Keratinocyte (primary cell): ENCODE measurements around the gene PRKCG.

ENCODE experiments used
- EZH2 ChIP-seq: IDR thresholded peaks from one replicate; pipeline ENCODE4 v1.6.1; 2012; ENCODE audit warnings: inconsistent platforms, mild to moderate bottlenecking, low read length, moderate library complexity
- TF ChIP-seq, protein P1 (sequence below), 3 experiments: IDR thresholded peaks in 1 of 3; conservative IDR thresholded peaks in 1 of 3; optimal IDR thresholded peaks in 1 of 3; 2 replicates in 2 of 3; 3 replicates in 1 of 3; pipeline versions ENCODE3 to v1.5.1; 2011; ENCODE audit warnings: low read length in 3 of 3, mild to moderate bottlenecking in 3 of 3, moderate library complexity in 2 of 3, control low read depth in 1 of 3, inconsistent platforms in 1 of 3; ENCODE audit not compliant: insufficient read depth in 2 of 3; ENCODE audit errors: extremely low read depth in 1 of 3

- TF ChIP-seq, protein P1, sequence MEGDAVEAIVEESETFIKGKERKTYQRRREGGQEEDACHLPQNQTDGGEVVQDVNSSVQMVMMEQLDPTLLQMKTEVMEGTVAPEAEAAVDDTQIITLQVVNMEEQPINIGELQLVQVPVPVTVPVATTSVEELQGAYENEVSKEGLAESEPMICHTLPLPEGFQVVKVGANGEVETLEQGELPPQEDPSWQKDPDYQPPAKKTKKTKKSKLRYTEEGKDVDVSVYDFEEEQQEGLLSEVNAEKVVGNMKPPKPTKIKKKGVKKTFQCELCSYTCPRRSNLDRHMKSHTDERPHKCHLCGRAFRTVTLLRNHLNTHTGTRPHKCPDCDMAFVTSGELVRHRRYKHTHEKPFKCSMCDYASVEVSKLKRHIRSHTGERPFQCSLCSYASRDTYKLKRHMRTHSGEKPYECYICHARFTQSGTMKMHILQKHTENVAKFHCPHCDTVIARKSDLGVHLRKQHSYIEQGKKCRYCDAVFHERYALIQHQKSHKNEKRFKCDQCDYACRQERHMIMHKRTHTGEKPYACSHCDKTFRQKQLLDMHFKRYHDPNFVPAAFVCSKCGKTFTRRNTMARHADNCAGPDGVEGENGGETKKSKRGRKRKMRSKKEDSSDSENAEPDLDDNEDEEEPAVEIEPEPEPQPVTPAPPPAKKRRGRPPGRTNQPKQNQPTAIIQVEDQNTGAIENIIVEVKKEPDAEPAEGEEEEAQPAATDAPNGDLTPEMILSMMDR (optimal IDR thresholded peaks at IDR 0.05 in 1 of 3, IDR thresholded peaks at IDR 0.05 in 1 of 3, conservative IDR thresholded peaks at IDR 0.05 in 1 of 3; ENCODE audit: extremely low read depth in 1 of 3, insufficient read depth in 2 of 3, low read length in 3 of 3) = no peak
- no peak for TF ChIP-seq EZH2
Measured at GRCh38 chr19:53908106-53908934, 26.3 kb downstream of the PRKCG start.
